CD4-positive, alpha-beta T cell treated with Interleukin-12 subunit alpha and Interleukin-12 subunit beta, for 1 hour (primary cell): ENCODE results near the gene SCARB2.
"Not testable (repeated sequence)": the region's sequence is repeated elsewhere in the genome, so short reads cannot be mapped to it uniquely, and the experiment has no call there.

ENCODE experiments used
- DNase-seq: peaks from one replicate; pipeline ENCODE4 v3.0.0-alpha.2; 2020

SCARB2 gene, protein sequence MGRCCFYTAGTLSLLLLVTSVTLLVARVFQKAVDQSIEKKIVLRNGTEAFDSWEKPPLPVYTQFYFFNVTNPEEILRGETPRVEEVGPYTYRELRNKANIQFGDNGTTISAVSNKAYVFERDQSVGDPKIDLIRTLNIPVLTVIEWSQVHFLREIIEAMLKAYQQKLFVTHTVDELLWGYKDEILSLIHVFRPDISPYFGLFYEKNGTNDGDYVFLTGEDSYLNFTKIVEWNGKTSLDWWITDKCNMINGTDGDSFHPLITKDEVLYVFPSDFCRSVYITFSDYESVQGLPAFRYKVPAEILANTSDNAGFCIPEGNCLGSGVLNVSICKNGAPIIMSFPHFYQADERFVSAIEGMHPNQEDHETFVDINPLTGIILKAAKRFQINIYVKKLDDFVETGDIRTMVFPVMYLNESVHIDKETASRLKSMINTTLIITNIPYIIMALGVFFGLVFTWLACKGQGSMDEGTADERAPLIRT

DNA sequence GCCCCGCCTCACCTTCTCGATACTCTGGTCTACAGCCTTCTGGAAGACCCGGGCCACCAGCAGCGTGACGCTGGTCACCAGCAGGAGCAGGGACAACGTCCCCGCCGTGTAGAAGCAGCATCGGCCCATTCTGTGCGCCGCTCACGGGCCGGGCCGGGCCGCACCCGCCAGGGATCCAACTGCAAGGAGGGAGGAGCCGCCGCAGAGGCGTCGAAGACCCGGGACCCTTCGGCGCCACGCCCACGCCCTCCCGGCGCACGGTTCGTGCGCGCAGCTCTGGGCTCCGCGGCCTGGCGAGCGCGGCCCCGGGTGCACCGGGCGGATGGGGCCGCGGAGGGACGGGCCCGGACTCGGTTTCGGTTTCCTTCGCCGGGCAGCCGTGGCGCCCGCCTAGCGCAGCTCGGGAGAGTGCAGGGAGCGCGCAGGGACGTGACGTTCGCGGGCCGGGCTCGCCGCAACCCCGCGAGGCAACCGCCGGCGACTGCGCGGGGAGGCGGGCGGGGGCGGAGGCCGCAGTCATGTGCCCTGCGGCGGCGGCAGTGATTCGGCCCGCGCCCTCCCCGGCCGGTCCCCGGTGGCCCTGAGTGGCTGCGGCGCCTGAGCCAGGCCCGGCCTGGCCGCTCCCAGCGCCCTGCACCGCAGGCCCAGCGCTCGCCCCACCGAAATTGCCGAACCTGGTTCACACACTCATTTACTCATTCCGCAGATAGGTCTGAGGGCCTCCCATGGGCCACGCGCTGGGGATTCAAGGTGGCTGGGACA is at the start of gene SCARB2:
Gene SCARB2, minus strand, starts transcription at position 410 of the 762 bp plus-strand sequence. Its CDS starts 281 bp downstream, at position 129.
- peak; percentile 81 for DNase-seq

DNA sequence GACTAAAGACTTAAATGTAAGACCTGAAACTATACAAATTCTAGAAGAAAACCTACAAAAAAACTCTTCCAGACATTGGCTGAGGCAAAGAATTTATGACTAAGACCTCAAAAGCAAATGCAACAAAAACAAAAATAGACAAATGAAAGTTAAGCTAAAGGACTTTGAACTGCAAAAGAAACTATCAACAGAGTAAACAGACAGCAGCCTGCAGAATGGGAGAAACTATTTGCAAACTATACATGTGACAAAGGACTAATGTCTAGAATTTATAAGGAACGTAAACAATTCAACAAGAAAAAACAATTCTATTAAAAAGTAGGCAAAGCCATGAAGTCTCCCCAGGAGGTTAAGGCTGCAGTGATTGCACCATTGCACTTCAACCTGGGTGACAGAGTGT is 46.9 kb upstream of the SCARB2 start:
- no peak for DNase-seq

DNA sequence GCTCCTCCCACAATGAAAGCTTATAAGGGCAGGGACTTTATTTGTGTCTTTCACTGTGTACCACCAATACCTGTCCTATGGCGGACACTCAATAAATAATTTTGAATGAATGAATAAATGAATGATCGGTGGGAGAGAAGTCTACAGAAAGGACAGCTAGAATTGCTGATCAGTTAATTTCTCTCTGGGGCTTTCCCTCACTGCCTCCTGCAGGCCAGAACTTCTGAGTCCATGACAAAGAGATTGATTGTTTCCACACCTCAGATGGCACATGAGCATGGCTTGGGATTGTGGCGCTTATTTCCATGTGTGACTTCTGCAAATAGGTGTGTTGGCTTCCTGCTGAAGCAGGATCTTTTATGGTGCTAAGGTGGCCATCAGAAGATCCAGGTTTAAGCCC is 44.2 kb upstream of the SCARB2 start:
- DNase-seq: no peak

GRCh38 chr4:76256968-76257367 is 43.3 kb upstream of the SCARB2 start:
- DNase-seq: no peak

GRCh38 chr4:76256032-76256431 is 42.4 kb upstream of the SCARB2 start:
- DNase-seq: no peak

DNA sequence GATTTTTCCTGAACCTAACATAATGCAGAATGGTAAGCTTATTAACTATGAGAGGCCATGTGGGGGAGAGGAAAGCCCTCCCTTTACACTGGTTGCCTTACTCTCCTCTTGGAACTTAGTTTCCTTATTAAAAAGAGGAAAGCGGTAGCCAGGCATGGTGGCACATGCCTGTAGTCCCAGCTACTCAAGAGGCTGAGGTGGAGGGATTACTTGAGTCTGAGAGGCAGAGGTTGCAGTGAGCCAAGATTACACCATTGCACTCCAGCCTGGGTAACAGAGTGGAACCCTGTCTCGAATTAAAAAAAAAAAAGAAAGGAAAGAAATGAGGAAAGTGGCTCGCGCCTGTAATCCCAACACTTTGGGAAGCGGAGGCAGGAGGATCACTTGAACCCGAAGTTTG is 39.9 kb upstream of the SCARB2 start:
- DNase-seq: no peak

- no peak for DNase-seq
Observed at GRCh38 chr4:76252271-76252653, 38.6 kb upstream of the SCARB2 start.

DNA sequence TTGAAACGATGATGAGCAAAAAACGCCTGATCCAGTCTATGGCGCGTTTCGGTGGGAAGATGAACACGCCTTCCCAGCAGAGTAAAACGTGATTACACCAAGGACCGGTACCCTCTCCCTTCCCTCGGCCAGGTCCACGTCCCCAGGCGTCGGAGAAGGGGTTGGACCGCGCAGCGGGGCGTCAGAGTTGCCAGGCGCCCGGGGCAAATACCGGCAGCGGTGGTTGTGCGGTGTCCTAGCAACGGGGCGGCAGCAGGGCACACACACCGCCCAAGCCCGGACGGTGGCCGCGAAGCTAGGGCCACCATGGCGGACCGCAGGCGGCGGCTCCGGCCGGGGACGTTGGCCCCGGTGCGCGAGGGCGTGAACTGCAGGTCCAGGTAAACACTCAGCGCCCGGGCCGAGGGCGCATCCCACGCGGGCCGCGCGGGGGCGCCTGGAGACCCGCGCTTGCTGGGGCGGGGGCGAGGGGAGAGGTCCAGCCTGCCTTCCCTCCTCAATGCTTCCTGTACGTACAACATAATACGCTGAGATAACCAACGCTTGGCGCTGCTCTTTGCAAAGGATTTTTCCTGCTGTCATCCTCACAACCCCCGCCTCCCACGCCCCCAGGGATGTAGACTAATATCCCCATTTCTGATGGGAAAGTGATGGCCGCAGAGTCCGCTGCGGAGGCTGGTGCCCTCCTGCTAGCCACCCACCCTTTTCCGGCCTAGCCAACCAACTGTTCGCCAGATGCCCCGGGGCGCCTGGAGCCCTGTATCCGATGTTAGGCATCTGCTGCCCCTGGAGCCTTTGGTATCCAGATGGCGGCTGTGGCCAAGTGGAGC is 38.0 kb upstream of the SCARB2 start, which contains the start of gene FAM47E:
Gene FAM47E, plus strand, starts transcription at position 281 of the 830 bp plus-strand sequence. Its CDS starts 26 bp downstream, at position 307.
- DNase-seq: peak; percentile 32

DNA sequence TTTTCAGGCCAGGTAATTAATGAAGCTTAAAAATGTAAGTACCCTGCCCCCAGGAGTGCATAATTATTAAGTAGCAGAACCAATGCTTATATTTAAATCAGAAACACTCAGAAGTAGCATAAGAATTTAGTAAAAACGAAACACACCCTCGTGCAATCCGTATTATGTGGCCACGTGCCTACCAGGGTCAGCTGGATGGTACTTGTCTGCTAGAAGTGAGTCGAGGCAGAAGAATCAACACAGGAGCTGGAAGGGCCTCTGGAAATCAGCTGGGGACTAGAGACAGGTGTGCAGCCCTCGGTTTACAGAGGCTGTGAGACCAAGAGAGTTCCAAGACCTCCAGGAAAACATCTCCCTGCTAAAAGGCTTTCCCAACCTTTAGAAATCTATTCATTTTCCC is 37.3 kb upstream of the SCARB2 start:
- DNase-seq: no peak

DNA sequence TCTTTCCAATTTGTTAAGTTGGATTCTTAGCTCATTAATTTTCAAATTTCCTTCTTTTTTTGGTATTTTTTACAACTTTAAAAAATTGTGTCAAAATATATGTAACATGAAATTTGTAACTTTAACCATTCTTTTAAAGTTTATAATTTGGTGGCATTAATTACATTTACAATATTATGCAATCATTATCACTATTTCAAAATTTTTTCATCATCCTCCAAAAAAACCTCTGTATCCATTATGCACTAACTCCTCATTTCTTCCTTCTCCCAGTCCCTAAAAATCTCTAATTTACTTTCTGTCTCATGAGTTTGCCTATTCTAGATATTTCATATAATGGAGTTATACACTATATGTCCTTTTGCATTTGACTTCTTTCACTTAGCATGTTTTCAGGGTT is 33.2 kb upstream of the SCARB2 start:
- no peak for DNase-seq

DNA sequence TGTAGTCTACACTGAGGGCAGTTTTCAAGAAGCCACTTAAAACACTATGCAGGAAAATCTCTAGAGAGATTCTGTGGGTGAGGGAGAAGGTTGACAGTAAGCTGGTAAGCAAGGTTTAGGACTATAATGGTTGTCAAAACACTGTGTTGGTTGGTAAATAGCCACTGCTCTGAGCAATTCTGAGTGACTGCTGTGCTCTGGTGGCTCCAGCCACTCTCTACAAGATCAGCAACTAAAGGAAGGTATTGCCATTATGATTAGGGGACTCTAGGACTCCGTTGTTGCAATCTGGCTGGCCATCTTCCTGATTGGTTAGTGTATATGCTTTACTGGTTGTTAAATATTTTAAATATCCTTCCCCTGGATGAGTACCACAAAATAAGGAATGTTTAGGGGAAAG is 32.4 kb upstream of the SCARB2 start:
- DNase-seq: no peak

GRCh38 chr4:76243877-76244276 is 30.3 kb upstream of the SCARB2 start:
- DNase-seq: not testable (repeated sequence)

GRCh38 chr4:76240236-76240635 is 26.6 kb upstream of the SCARB2 start:
- DNase-seq: no peak

DNA sequence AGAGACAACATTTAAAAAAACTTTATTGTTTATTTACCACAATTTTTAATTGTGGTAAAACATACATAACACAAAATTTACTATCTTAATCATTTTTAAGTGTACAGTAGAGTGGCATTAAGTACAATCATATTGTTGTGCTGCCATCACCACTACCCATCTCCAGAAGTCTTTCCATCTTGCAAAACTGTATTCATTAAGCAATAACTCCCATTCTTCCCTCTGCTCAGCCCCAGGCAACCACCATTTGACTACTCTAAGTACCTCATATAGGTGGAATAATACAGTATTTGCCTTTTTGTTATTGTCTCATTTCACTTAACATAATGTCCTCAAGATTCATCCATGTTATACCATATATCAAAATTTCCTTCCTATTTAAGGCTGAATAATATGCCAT is 25.1 kb upstream of the SCARB2 start:
- DNase-seq: no peak

GRCh38 chr4:76238236-76238635 is 24.6 kb upstream of the SCARB2 start:
- DNase-seq: no peak

- DNase-seq: no peak
Observed at GRCh38 chr4:76235915-76236314, 22.3 kb upstream of the SCARB2 start.

- DNase-seq: no peak
Observed at GRCh38 chr4:76235407-76235806, 21.8 kb upstream of the SCARB2 start.

DNA sequence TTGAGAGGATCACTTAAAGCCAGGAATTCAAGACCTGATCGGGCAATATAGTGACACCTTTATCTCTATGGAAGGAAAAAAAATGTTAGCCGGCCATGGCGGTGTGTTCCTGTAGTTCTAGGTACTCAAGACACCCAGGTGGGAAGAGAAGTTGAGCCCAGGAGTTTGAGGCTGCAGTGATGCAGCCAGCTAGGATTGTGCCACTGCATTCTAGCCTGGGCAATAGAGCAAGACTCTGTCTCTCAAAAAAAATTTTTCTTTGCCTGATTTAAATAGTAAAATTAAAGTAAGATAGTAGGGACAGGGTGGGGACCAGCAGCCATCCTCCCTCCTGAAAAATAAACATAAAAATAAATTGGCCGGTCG is 21.0 kb upstream of the SCARB2 start:
- no peak for DNase-seq

DNA sequence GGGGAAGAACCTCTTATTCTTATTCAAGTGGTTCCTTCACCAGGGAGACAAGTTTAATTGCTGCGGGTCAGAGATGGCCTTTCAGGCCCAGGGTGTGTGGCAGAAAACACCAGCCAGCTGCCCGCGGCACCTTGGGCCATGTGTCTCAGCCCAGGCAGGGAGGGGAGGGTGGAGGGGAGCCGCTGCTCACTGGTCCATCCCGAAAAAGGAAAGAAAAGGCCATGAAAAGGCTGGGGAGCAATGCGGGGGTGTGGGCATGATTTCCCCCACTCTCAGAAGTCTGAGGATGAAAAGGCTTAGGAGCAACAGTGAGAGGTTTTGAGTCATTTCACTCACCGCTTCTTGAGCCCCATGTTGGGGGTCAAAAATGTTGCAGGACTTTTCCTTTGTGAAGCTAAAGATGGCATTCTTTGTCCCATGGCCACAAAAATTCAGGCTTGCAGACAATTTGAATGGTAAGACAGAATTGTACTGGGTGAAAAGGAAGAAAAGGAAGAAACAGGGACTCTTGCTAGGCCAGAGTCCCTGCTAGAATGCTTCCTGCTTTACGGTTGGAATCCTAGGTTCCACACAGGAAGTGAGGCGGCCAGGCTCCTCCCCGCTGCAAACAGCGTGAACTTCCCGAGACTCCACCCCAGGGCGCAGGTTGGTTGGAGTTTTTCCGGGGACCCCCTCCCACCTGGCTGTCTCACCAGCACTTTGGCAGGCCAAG is 20.5 kb upstream of the SCARB2 start:
- DNase-seq: no peak

- DNase-seq: no peak
Observed at GRCh38 chr4:76233529-76233928, 19.9 kb upstream of the SCARB2 start.

DNA sequence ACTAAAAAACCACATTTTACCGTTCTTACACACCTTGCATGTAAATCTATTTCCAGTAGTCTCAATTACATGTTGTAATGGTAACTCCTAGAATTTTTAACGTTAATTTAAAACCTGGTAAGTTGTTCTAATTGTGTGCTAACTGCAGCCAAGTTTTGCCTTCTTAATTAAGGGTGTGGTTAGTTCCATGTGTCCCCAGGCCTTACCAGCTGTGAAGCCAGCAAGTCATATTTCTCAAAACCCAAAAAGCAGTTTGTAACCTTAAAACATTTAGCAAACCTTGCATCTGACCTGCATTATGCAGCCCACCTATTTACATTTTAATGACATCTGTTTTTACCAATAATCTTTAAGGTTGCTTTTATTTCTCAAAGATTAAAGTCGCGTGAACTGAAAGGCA is 19.5 kb upstream of the SCARB2 start:
- no peak for DNase-seq

DNA sequence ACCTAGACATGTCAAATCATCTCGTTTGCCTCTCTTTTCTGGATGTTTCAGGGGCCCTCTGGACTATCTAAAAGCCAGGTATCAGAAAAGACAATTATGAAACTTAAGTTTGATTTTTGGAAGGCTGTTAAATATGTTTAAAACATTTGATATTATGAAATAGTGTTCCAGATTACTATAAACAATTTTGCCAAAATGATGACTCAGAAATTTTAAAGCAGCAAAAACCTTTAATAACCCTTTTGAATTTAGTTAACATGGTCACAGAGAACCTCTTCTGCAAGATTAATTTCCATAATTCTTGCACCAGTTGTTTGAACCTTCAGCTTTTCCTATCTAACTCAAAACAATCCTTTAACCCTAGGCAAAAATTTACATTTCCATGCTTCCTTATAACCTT is 19.1 kb upstream of the SCARB2 start:
- no peak for DNase-seq

DNA sequence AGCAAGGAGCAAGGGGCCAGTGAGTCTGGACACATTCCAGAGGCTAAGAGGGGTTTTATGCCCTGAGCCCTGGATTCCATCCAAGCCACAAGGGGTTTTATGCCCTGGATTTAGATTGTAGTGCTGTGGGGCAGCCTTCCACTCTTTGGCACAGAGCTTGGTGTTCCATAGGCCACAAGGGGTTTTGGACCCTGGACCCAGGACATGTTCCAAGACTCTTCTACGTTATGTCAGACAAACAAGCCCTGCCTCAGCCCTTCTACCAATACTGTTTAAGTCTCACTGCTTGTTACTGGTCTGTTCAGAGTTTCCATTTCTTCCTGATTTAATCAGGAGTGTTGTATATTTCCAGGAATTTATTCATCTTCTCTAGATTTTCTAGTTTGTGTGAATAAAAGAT is 12.8 kb upstream of the SCARB2 start:
- DNase-seq: no peak
